Esophagus squamous epithelium (tissue), 4 donors: ENCODE results near the gene VWA1.

Experiments
- CTCF ChIP-seq, 6 experiments: fragments of 450-650 bp in 4 of 6; fragments of 200-600 bp in 2 of 6; sonication (generic) in 2 of 6; IDR thresholded peaks; one replicate each; pipeline ENCODE4 v1.5.1; 2016 to 2019; ENCODE audit warnings: antibody characterized with exemption in 6 of 6, mild to moderate bottlenecking in 4 of 6, moderate library complexity in 4 of 6
- POLR2A ChIP-seq, 4 donors: fragments of 450-650 bp; IDR thresholded peaks; one replicate each; pipeline ENCODE4 v1.6.1; 2017; ENCODE audit warnings: antibody characterized with exemption in 4 of 4, mild to moderate bottlenecking in 4 of 4, moderate library complexity in 3 of 4

- TF ChIP-seq CTCF (IDR thresholded peaks at IDR 0.05) (no peak), POLR2A (IDR thresholded peaks at IDR 0.05) (no peak)
Measured at GRCh38 chr1:1437033-1437903, 1.8 kb downstream of the VWA1 start.
